HCT116 (cell line): ENCODE results near the gene COL16A1. TPM values are rescaled to one million over a fixed set of nuclear protein-coding genes. Genes with fewer than 3 reads are reported as not detected.

Source experiments
- ATAC-seq: fragments of 200-7000 bp; cut with Tn5 transposase; 2 replicates; pipeline ENCODE4 v1.9.1; 2020; ENCODE audit warnings: mild to moderate bottlenecking, moderate library complexity
- BruUV-seq: library from RNA; stranded (reverse); fragments of 400-500 nt; replicated peaks from 2 replicates; lab custom pipeline; 2021; lab: Mats Ljungman, UMichigan
- CTCF ChIA-PET: fragments of 300-600 bp; sonication (Branson Sonifier 250); formaldehyde crosslinking; loops from one replicate; lab custom pipeline; 2021; ENCODE audit warnings: antibody characterized with exemption; lab: Charles Lee
- POLR2A ChIA-PET: fragments of 300-600, 350-600 bp; sonication (Branson Sonifier 250); formaldehyde crosslinking; loops from one replicate; lab custom pipeline; 2021; ENCODE audit warnings: antibody characterized with exemption; lab: Charles Lee
- RAD21 ChIA-PET, 2 experiments: fragments of 300-600 bp; sonication (Branson Sonifier 250); formaldehyde crosslinking; loops; one replicate each; lab custom pipeline; 2023; ENCODE audit warnings: low total read pairs in 2 of 2; ENCODE audit not compliant: uncharacterized antibody in 2 of 2, unreplicated experiment in 2 of 2, low non-redundant PET in 1 of 2; lab: Charles Lee
- DNase-seq: peaks from one replicate; pipeline ENCODE4 v3.0.0-alpha.2; 2010; ENCODE audit warnings: low read depth, low spot score
- H2AFZ ChIP-seq: fragments of 200-600 bp; shearing (Covaris generic), sonication (generic); 2 replicates; pipeline ENCODE4 v1.6.1; 2017; ENCODE audit warnings: low read depth, mixed run types, mixed read lengths, antibody characterized with exemption, low read length; ENCODE audit not compliant: poor library complexity, severe bottlenecking
- H3K27ac ChIP-seq: 2 replicates; pipeline ENCODE4 v1.5.1; 2012; ENCODE audit warnings: low read depth, low read length
- H3K27me3 ChIP-seq: fragments of 200-600 bp; sonication (generic); 2 replicates; pipeline ENCODE4 v1.6.1; 2016; ENCODE audit warnings: mixed run types, low read length, mixed read lengths; ENCODE audit not compliant: insufficient read depth
- H3K36me3 ChIP-seq, 2 experiments: fragments of 200-500 bp in 1 of 2; fragments of 200-600 bp in 1 of 2; sonication (Bioruptor generic) in 1 of 2; sonication (generic) in 1 of 2; 2 replicates each; pipeline versions ENCODE4 v1.5.1 to v1.6.1; 2014 to 2016; ENCODE audit warnings: low read length in 2 of 2, inconsistent platforms in 1 of 2, mixed read lengths in 1 of 2, mixed run types in 1 of 2; ENCODE audit not compliant: insufficient read depth in 2 of 2, control insufficient read depth in 1 of 2
- H3K4me1 ChIP-seq, 2 experiments: fragments of 200-600 bp in 1 of 2; sonication (generic) in 1 of 2; 2 replicates each; pipeline versions ENCODE4 v1.5.1 to v1.6.1; 2012 to 2017; ENCODE audit warnings: low read length in 2 of 2, inconsistent platforms in 1 of 2, mild to moderate bottlenecking in 1 of 2, mixed read lengths in 1 of 2, mixed run types in 1 of 2, moderate library complexity in 1 of 2; ENCODE audit not compliant: insufficient read depth in 2 of 2, control insufficient read depth in 1 of 2
- H3K4me2 ChIP-seq: fragments of 200-600 bp; sonication (generic); 2 replicates; pipeline ENCODE4 v1.6.1; 2017; ENCODE audit warnings: mixed run types, low read length, mixed read lengths
- H3K4me3 ChIP-seq, 2 experiments: fragments of 200-600 bp in 1 of 2; sonication (generic) in 1 of 2; replicated peaks in 1 of 2; 2 replicates each; pipeline ENCODE4 v1.5.1; 2011 to 2016; ENCODE audit warnings: low read length in 2 of 2, control low read depth in 1 of 2, low read depth in 1 of 2, mild to moderate bottlenecking in 1 of 2, mixed read lengths in 1 of 2, mixed run types in 1 of 2
- H3K79me2 ChIP-seq: fragments of 200-600 bp; sonication (generic); 2 replicates; pipeline ENCODE4 v1.6.1; 2017; ENCODE audit warnings: mild to moderate bottlenecking, mixed run types, low read length, moderate library complexity, mixed read lengths; ENCODE audit not compliant: insufficient read depth
- H3K9ac ChIP-seq: fragments of 200-600 bp; sonication (generic); 2 replicates; pipeline ENCODE4 v1.6.1; 2016; ENCODE audit warnings: low read length, mixed read lengths
- H3K9me2 ChIP-seq: fragments of 200-600 bp; sonication (generic), shearing (Covaris generic); 2 replicates; pipeline ENCODE4 v1.6.1; 2017; ENCODE audit warnings: mixed run types, mild to moderate bottlenecking, moderate library complexity; ENCODE audit not compliant: insufficient read depth
- H3K9me3 ChIP-seq, 2 experiments: fragments of 200-500 bp in 1 of 2; fragments of 200-600 bp in 1 of 2; sonication (Bioruptor generic) in 1 of 2; sonication (generic) in 1 of 2; 2 replicates each; pipeline ENCODE4 v1.6.1; 2014 to 2017; ENCODE audit warnings: low read length in 2 of 2, mixed read lengths in 2 of 2, inconsistent platforms in 1 of 2, low read depth in 1 of 2, mild to moderate bottlenecking in 1 of 2, mixed run types in 1 of 2, moderate library complexity in 1 of 2; ENCODE audit not compliant: control insufficient read depth in 1 of 2, insufficient read depth in 1 of 2
- H4K20me1 ChIP-seq: fragments of 200-600 bp; sonication (generic), shearing (Covaris generic); 2 replicates; pipeline ENCODE4 v1.6.1; 2017; ENCODE audit warnings: mixed run types, mild to moderate bottlenecking, moderate library complexity; ENCODE audit not compliant: insufficient read depth
- ELF1 ChIP-seq: IDR thresholded peaks from 2 replicates; pipeline ENCODE4 v1.6.1; 2012; ENCODE audit warnings: low read depth, borderline replicate concordance
- EZH2 ChIP-seq: fragments of 200-600 bp; sonication (generic); IDR thresholded peaks from 2 replicates; pipeline ENCODE4 v1.6.1; 2017; ENCODE audit warnings: antibody characterized with exemption, mixed run types
- JUND ChIP-seq: IDR thresholded peaks from 2 replicates; pipeline ENCODE4 v1.6.1; 2012
- POLR2A ChIP-seq: IDR thresholded peaks from 2 replicates; pipeline ENCODE4 v1.7.0; 2011; ENCODE audit warnings: borderline replicate concordance; ENCODE audit not compliant: insufficient read depth, insufficient read length; ENCODE audit errors: extremely low read depth
- POLR2AphosphoS5 ChIP-seq: IDR thresholded peaks from 2 replicates; pipeline ENCODE4 v1.6.1; 2011; ENCODE audit warnings: mild to moderate bottlenecking, low read depth, low read length, moderate library complexity
- REST ChIP-seq: IDR thresholded peaks from 2 replicates; pipeline ENCODE4 v1.6.1; 2012; ENCODE audit warnings: low read depth
- SIN3A ChIP-seq: IDR thresholded peaks from 2 replicates; pipeline ENCODE4 v1.6.1; 2012; ENCODE audit warnings: low read depth
- SP1 ChIP-seq: IDR thresholded peaks from 2 replicates; pipeline ENCODE4 v1.6.1; 2012; ENCODE audit warnings: low read depth
- TCF7L2 ChIP-seq: IDR thresholded peaks from 2 replicates; pipeline ENCODE4 v1.7.0; 2011; ENCODE audit warnings: borderline replicate concordance, inconsistent platforms; ENCODE audit not compliant: insufficient read depth, insufficient read length; ENCODE audit errors: extremely low read depth
- ZBTB33 ChIP-seq: IDR thresholded peaks from 2 replicates; pipeline ENCODE4 v1.6.1; 2011; ENCODE audit warnings: mild to moderate bottlenecking, low read length, moderate library complexity; ENCODE audit not compliant: insufficient replicate concordance; ENCODE audit errors: extremely low read depth
- intact Hi-C: fragments of 100-400 bp; cut with micrococcal nuclease; formaldehyde crosslinking; loops from 2 replicates; pipeline ENCODE4 v1.10.0; 2022
- total RNA-seq: library from RNA; stranded (reverse); gene quantifications from one replicate; pipeline ENCODE4 v1.2.1, GENCODE V29; 2021; ENCODE audit not compliant: unreplicated experiment

COL16A1 gene
- total RNA-seq, 1 experiment from 2014 or later: 2.2 TPM

GRCh38 chr1:31679676-31680230 is 24.1 kb downstream of the COL16A1 start:
- no TSS peak for BruUV-seq
- Histone ChIP-seq H4K20me1 (no peaks in the 10 kb centered on the region), H3K79me2 (no peaks in the 10 kb centered on the region), H3K9me3 (no peaks in the 10 kb centered on the region), H3K4me2 (no peak overlapping the region), H2AFZ (no peak overlapping the region), H3K36me3 (no peaks in the 10 kb centered on the region), H3K9me2 (no peaks in the 10 kb centered on the region), H3K27ac (no peak overlapping the region), H3K9ac (no peak overlapping the region), H3K4me1 (peaks cover 0 to 3% of the 10 kb centered on the region in 2 experiments; a peak in 1 of 4 replicates), H3K27me3 (no peaks in the 10 kb centered on the region), H3K4me3 (no peak overlapping the region)
- no peak for ATAC-seq
- ChIA-PET CTCF (interaction anchor here (1.8 kb wide), 1 partner anchor 15 kb away, joined by 7 read pairs; no protein-coding TSS in a partner anchor), RAD21 (no interaction called here), POLR2A (interaction anchor here (1.3 kb wide), 1 partner anchor 9 kb away, joined by 4 read pairs; no protein-coding TSS in a partner anchor)
- intact Hi-C loops: no loop called here
- TF ChIP-seq TCF7L2 (no peak), EZH2 (no peak), SP1 (no peak), SIN3A (no peak), REST (no peak), POLR2A (no peak), ELF1 (no peak), JUND (no peak), ZBTB33 (no peak), POLR2AphosphoS5 (no peak)
- DNase-seq: no peak
